ENCODE measurements around the gene PIK3IP1. TPM values are rescaled to one million over a fixed set of nuclear protein-coding genes. Genes with fewer than 3 reads are reported as not detected.

PIK3IP1 gene
- total and polyA plus RNA-seq, 10 of the 15 experiments (the other 5 are each of a cell fraction or from before 2014, with no cell fraction given): 0.77 to 6.5 (median 3.0) TPM

DNA sequence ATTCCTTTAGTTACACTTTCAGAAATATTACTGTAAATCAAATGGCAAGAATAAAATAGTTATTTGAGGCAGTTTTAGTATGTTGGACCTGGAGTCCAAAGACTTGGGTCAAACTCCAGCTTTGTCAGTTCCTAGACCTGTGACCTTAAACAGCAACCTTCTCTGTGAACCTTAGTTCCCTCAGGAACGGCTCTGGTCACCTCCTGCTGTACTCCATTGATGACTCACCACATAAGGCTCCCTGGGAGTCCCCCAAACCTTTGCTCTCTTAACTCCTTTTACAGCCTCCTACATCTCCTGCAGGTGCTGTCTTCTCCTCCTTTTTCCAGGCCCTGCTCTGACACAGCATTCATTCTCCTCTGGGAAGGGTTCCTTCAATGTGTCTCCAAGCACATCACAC, 51.1 kb downstream of the PIK3IP1 start (continued):
- TF ChIP-seq, protein P1, sequence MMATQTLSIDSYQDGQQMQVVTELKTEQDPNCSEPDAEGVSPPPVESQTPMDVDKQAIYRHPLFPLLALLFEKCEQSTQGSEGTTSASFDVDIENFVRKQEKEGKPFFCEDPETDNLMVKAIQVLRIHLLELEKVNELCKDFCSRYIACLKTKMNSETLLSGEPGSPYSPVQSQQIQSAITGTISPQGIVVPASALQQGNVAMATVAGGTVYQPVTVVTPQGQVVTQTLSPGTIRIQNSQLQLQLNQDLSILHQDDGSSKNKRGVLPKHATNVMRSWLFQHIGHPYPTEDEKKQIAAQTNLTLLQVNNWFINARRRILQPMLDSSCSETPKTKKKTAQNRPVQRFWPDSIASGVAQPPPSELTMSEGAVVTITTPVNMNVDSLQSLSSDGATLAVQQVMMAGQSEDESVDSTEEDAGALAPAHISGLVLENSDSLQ (IDR thresholded peaks at IDR 0.05): no peak
- no peak for TF ChIP-seq KDM1A (IDR thresholded peaks at IDR 0.05; ENCODE audit: borderline replicate concordance)
- TF ChIP-seq MEF2A (IDR thresholded peaks at IDR 0.05; ENCODE audit: insufficient read depth, low read depth, low read length): no peak
- TF ChIP-seq RAD21 (IDR thresholded peaks at IDR 0.05; ENCODE audit: insufficient read depth, low read depth, low read length): no peak
- no peak for TF ChIP-seq SUZ12 (IDR thresholded peaks at IDR 0.05; ENCODE audit: unreplicated experiment)
- TF ChIP-seq MTA3 (IDR thresholded peaks at IDR 0.05; ENCODE audit: borderline replicate concordance, low read length): no peak
- no peak for TF ChIP-seq ELK1 (IDR thresholded peaks at IDR 0.05; ENCODE audit: low read depth, low read length)
- TF ChIP-seq ZNF217 (IDR thresholded peaks at IDR 0.05): no peak
- no peak for TF ChIP-seq RCOR1 (conservative IDR thresholded peaks at IDR 0.05; ENCODE audit: low read depth, low read length)
- no peak for TF ChIP-seq ATF7 (IDR thresholded peaks at IDR 0.05; ENCODE audit: low read depth)

GRCh38 chr22:31239771-31240370, 52.4 kb downstream of the PIK3IP1 start:
- Histone ChIP-seq H3K36me3 (ENCODE audit: control insufficient read depth in 2 of 2, insufficient read depth in 2 of 2, low read length in 1 of 2) (peaks cover 4 to 6% of the 10 kb centered on the region in 2 experiments), H3K9me3 (replicated peaks; ENCODE audit: control insufficient read depth, insufficient read depth, low read length) (no peaks in the 10 kb centered on the region), H3K27me3 (replicated peaks in 1 of 2; ENCODE audit: control insufficient read depth in 2 of 2, insufficient read depth in 2 of 2, low read length in 1 of 2) (no peaks in the 10 kb centered on the region), H3K79me2 (ENCODE audit: control insufficient read depth, insufficient read depth, low read length) (peaks cover 5% of the 10 kb centered on the region; the same call in 1 of the 2 replicates), H2AFZ (ENCODE audit: control insufficient read depth, low read depth, low read length) (no peak overlapping the region), H4K20me1 (ENCODE audit: control insufficient read depth, insufficient read depth) (no peaks in the 10 kb centered on the region), H3K27ac (ENCODE audit: control insufficient read depth, insufficient read depth) (no peak overlapping the region), H3K4me2 (ENCODE audit: control insufficient read depth, insufficient read depth) (no peak overlapping the region), H3K4me3 (no peak overlapping the region), H3K9ac (ENCODE audit: control insufficient read depth, insufficient read depth, low read length) (no peak overlapping the region), H3K4me1 (ENCODE audit: control insufficient read depth, insufficient read depth, low read length) (peaks cover 9% of the 10 kb centered on the region)
- no peak for ATAC-seq
- in situ Hi-C loops (cut with MboI): no loop called here
- whole genome bisulfite sequencing (ENCODE audit: insufficient coverage, insufficient replicate concordance, low lambda C conversion rate, missing lambda C conversion rate): 92% methylated on average over 6 of the region's 6 CpGs
- ChIA-PET RAD21 (ENCODE audit: unreplicated experiment) (interaction anchor here (0.9 to 1.0 kb wide), 3 partner anchors 14 to 33 kb away, joined by 3 to 4 read pairs (median 3); partner anchors contain the start of gene LIMK2), CTCF (interaction anchor here (0.7 to 2.0 kb wide), 4 partner anchors 15 to 476 kb away, joined by 3 to 10 read pairs (median 6); no protein-coding TSS in a partner anchor), POLR2A (interaction anchor here (0.7 to 1.1 kb wide), 2 partner anchors 11 to 13 kb away, joined by 3 read pairs; no protein-coding TSS in a partner anchor), SMC1A (ENCODE audit: uncharacterized antibody, unreplicated experiment) (interaction anchor here (0.7 to 2.3 kb wide), 4 partner anchors 11 to 29 kb away, joined by 3 to 10 read pairs (median 4); partner anchors contain the start of gene LIMK2)
- no peak for DNase-seq (ENCODE audit: low read depth, low spot score)
- FAIRE-seq: no peak
- intact Hi-C loops (cut with micrococcal nuclease; ENCODE audit: unreplicated experiment): loop anchor here (10.0 kb wide), 1 partner anchor 295 kb away; no protein-coding TSS in a partner anchor
- BruUV-seq (replicated peaks): no TSS peak
- TF ChIP-seq, protein P2, sequence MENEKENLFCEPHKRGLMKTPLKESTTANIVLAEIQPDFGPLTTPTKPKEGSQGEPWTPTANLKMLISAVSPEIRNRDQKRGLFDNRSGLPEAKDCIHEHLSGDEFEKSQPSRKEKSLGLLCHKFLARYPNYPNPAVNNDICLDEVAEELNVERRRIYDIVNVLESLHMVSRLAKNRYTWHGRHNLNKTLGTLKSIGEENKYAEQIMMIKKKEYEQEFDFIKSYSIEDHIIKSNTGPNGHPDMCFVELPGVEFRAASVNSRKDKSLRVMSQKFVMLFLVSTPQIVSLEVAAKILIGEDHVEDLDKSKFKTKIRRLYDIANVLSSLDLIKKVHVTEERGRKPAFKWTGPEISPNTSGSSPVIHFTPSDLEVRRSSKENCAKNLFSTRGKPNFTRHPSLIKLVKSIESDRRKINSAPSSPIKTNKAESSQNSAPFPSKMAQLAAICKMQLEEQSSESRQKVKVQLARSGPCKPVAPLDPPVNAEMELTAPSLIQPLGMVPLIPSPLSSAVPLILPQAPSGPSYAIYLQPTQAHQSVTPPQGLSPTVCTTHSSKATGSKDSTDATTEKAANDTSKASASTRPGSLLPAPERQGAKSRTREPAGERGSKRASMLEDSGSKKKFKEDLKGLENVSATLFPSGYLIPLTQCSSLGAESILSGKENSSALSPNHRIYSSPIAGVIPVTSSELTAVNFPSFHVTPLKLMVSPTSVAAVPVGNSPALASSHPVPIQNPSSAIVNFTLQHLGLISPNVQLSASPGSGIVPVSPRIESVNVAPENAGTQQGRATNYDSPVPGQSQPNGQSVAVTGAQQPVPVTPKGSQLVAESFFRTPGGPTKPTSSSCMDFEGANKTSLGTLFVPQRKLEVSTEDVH (IDR thresholded peaks at IDR 0.05; ENCODE audit: low read depth, partially characterized antibody): no peak
- no peak for TF ChIP-seq DPF2 (IDR thresholded peaks at IDR 0.05)
- TF ChIP-seq ZBED1 (IDR thresholded peaks at IDR 0.05; ENCODE audit: borderline replicate concordance): no peak
- no peak for TF ChIP-seq ZNF217 (IDR thresholded peaks at IDR 0.05)
- TF ChIP-seq SREBF1 (IDR thresholded peaks at IDR 0.05; ENCODE audit: low read length): no peak
- TF ChIP-seq RAD21 (IDR thresholded peaks at IDR 0.05; ENCODE audit: insufficient read depth, low read depth, low read length): no peak
- TF ChIP-seq CREB1 (IDR thresholded peaks at IDR 0.05; ENCODE audit: low read depth): no peak
- TF ChIP-seq POLR2A (IDR thresholded peaks at IDR 0.05; ENCODE audit: low read depth, low read length): no peak
- TF ChIP-seq SMAD5 (IDR thresholded peaks at IDR 0.05; ENCODE audit: low read depth): no peak
- TF ChIP-seq CHD1 (IDR thresholded peaks at IDR 0.05; ENCODE audit: low read depth, low read length): no peak
- TF ChIP-seq EZH2 (IDR thresholded peaks at IDR 0.05; ENCODE audit: borderline replicate concordance, control insufficient read depth, low read depth, low read length): no peak
- TF ChIP-seq SMC3 (IDR thresholded peaks at IDR 0.05; ENCODE audit: borderline replicate concordance, low read length): no peak

All from GM12878 (cell line).